SH-SY5Y (cell line): Measurements from ENCODE around the gene PXDC1.

ENCODE experiments used
- GATA2 ChIP-seq: IDR thresholded peaks from 2 replicates; pipeline ENCODE4 v1.6.1; 2011; ENCODE audit warnings: mild to moderate bottlenecking, low read depth, low read length
- GATA3 ChIP-seq: IDR thresholded peaks from 2 replicates; pipeline ENCODE4 v1.6.1; 2011; ENCODE audit warnings: low read depth, mild to moderate bottlenecking, low read length, moderate library complexity

DNA sequence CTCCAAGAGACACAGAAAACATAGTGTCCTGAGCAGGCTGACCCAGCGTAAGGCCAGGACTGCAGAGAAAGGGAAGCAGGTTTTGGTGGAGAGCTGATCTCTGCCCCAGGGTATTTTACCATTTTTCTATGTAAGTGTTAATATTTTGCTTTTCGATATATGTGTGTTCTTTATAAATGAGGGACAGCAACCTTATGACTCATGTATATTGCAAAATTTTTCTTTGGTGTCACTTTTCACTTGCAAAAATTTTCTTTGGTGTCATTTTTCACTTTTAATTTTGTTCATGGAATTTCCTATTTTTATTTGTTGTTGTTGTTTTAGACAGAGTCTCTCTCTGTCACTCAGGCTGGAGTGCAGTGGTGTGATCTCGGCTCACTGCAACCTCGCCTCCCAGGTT, 34.6 kb upstream of the PXDC1 start:
- TF ChIP-seq GATA2 = no peak
- no peak for TF ChIP-seq GATA3
